G401.6 (cell line): ENCODE results near the gene HIGD2A.
"Not testable (repeated sequence)": the region's sequence is repeated elsewhere in the genome, so short reads cannot be mapped to it uniquely, and the experiment has no call there.

ENCODE experiments used
- FAIRE-seq: peaks from 2 replicates; lab custom pipeline; 2012; peaks lifted over from hg19 to GRCh38; lab: Jason Lieb, UNC

The HIGD2A gene

DNA sequence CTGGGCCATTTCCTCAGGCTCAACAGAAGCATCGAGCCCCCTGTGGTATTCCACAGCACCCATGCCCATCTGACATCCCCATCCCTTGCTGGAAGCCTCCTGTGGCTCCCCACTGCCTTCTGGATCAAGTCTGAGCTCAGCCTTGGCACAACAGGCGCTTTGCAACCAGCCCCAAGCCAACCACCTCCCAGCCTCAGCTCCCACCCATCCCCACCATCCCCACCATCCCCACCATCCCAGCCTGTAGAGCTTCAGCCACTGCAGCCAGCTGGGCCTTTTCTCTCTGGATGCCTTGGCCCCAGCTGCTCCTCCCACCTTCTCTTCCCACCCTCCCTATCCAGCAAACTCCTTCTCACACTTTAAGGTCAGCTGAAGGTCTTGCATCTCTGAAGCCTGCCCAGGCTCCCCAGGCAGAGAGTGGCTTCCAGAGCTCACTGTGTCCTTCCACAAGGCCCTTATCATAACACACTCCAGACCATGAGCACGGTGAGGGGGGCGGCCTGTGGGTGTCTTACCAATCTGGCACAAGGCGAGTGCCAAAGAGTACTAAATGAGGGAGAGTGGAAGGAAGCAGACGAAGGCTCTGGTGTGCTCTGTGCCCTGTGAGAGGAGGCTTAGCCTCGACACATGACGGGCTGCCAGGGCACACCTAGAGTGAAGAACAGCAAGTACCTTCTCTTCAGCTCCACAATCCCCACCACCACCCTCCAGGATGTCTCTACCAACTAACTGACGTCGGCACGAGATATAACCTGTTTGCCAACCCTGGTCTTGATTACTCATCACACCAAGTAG lies 6.5 kb downstream of the HIGD2A start:
- no peak for FAIRE-seq

DNA sequence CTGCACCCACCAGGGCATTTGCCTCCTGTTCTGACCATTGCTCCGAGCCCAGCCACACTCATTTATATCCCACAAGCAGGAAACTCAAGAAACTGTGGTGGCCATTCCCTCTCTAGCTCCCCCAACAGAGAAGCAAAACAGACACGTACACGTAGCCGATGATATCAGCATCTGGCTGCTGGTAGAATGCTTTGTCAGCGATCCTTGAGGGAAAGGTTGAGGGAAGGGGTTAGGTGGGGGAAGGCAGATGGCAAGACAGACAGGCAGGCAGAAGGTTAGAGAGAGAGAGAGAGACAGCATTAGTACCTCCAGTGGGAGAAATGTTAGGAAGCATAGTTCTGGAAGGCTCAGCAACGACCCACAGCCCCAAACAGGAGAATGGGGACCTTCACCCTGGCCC lies 7.8 kb downstream of the HIGD2A start:
- no peak for FAIRE-seq

DNA sequence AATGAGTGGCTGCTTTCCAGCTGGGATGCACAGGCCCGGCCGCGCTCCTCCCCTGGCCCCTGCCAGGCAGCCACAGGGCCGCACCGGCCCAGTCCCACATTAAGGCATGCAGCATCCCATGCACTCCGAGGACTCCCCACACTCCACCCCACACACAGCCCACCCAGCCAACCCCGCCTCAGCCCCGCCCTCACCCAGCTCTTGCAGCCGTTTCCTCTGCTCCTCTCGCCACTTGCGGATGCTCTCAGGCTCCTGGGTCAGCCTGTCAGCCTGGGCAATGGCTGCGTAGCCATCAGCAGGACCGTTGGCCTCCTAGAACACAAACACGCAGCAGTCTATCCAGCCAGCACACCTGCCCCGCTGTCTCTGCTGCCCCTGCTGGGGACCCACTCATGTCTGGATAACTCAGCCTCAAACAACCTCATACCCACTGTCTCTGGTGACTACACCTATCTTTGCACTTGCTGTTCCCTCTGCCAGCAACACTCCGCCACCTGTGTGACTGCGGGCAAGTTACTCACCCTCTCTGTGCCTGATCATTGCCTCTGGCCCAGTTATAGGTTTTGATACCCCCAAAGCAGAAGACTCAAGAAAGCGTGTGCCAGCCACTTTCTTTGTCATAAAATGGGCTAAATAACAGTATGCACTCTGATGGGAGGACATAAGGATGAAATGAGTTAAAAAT lies 9.3 kb downstream of the HIGD2A start:
- FAIRE-seq, result no peak

DNA sequence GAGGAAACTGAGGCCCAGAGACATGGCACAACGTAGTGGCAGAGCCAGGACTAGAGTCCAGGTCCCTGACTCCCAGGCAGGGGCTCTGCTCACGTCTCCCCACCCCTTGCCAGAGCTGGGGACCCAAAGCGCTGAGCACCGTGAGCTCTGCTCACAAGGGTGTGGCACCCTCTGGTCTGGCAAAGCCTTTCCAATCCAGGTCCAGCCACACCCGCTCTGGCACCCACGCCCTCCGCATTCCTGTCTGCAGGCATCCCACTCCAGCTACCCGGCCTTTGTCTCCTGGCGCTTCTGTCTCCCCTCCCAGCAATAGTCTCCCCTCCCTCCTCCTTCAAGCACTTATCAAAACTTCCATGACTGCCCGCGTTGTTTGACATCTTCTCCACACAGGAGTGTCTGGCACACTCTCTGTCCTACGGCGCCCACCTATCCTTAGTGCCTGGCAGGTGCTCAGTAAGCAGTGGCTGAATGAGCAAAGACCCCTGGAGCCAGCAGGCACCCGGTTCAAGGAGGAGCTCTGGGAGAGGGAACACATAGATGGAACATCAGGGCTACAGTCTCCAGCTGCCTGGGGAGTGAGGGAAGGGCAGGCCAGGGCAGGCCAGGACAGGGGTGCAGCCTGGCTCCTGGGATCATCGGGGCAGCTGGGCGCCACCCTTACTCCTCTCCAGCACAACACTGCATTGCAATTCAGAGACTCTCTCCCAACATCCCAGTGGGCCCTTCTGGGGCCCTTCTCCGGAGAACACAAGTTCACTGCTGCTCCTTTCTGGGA lies 12.0 kb downstream of the HIGD2A start:
- FAIRE-seq, result no peak

DNA sequence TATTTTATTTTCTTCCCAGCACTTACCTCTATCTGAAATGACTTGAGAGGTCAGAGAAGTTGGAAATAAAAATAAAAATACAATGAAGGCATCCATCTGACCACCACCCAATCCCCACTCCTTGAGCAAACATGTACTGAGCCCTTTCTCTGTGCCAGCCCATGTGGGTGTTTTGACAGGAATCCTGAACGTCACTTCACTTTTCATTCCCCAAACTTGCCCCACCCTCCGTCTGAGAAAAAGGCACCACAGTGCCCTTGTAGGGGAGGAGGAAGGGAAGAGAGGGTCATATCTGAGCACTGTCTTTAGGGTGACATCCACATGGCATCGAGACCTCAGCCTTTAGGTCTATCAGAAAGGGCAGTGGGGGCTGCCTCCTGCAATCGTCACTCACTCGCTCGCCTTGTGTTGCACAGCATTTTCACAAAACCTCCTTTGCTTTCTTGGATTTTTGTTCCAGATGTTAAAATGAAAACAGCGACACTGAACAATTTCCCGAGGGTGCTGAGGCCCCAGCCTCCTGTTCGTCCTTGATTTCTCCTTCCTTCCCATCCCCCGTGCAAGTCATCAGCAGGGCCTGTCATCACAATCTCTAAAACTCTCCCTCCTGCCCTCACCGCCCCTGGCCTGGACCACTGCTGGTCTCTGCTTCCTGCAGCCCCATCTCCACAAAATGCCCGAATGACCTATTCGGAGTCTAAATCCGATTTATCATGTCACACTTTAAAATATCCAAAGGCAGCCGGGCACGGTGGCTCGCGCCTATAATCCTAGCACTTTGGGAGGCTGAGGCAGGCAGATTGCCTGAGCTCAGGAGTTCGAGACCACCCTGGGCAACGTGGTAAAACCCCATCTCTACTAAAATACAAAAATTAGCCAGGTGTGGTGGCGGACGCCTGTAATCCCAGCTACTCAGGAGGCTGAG lies 13.0 kb downstream of the HIGD2A start:
- FAIRE-seq, result no peak

DNA sequence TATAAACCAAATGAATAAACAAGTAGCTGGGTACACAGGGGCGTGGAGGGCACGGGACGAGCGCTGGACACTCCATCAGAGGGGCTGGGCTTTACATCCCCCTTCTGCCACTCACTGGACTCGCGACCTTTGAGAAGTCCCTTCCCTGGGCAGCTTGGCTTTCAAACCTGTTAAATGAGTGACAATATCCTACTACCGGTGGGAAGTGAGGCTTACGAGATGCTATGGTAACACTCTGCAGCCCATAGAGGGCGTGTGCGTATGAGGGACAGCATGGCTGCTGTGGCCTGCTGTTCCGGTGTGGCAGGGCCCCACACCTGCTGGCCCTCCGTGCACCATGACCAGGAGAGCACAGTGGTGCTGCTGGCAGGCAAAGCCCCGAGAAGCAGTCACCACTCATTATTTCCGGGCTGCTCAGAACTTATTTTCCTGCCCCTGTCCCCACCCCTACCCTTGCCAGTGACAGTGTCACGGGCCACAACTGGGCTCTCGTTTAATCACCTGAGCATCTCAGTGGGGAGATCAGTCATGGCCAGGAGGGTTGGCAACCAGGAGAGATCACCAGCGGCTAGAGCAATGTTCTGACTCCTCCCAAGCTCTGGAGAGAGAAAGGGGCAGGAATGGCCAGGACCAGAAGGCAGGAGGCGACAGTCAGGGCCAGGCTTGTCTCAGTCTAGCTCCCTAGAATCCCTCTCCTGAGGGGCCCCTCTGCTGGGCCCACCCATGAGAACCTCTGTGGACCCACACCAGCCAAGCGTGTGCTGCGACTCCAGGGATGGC lies 17.3 kb downstream of the HIGD2A start:
- FAIRE-seq, result no peak

DNA sequence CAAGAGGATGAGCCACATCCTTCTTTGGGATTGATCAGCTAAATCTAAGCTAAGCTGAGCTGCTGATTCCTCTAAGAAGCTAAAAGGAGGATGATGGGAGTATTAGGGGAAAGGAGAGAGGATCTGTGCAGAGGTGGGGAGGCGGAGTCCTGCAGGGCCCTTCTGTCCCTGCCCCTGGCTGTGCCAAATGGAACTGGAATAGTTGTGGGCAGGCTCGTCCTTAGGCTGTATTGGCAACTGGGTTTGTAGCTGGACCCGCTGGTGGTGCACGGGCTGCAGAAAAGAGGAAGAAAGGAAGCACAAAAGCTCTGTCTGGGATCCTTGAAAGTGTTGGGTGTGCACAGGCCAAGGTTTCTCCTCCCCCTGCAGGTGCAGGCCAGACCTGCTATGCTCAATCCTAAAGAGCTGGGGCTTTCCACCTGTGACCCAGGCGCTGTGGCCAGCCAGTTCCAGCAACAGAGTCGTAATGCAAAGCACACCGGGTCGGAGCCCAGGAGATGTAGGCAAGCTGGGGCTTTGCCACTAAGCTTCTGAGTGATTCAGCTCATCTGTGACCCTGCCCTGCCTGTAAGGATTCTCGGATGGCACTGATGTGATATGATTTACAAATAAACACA lies 18.0 kb downstream of the HIGD2A start:
- no peak for FAIRE-seq

DNA sequence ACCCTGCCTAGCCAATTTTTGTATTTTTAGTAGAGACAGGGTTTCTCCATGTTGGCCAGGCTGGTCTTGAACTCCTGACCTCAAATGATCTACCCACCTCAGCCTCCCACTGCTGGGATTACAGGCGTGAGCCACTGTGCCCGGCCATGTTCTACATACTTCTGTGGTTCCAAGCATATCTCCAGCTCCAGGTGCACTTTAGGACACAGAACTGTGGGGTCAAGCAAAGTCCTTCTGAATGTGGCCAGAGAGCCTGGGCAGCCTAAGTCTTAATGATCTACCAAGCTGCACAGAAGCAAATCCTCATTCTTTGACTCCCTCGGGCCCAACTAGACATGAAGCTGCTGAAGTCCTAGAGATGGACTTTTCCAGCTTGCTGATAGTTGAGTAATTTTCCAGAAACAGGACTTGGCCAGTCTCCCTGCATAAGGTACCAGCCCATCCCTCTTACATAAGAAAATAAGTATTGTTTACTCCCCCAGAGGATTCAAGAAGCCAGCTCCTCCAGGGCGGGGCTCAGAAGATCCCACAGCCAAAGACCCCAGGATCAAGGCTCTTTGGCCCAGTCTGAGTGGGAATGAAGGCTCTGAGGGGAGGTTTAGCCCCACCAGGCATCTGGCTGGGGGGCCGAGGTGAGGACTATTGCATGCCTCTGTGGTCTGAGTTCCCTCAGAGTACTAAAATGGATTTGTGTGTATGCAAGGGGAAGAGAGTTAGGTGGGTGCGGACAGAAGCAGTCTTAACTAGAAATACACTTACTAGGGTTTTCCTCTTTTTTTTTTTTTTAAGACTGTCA lies 19.1 kb downstream of the HIGD2A start:
- FAIRE-seq, result no peak

DNA sequence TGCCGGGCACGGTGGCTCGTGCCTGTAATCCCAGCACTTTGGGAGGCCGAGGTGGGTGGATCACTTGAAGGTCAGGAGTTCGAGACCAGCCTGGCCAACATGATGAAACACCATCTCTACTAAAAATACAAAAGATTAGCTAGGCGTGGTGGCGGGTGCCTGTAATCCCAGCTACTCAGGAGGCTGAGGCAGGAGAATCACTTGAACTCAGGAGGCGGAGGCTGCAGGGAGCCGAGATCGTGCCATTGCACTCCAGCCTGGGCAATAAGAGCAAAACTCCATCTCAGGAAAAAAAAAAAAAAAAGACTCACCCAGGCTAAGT lies 19.7 kb downstream of the HIGD2A start:
- not testable (repeated sequence) for FAIRE-seq

DNA sequence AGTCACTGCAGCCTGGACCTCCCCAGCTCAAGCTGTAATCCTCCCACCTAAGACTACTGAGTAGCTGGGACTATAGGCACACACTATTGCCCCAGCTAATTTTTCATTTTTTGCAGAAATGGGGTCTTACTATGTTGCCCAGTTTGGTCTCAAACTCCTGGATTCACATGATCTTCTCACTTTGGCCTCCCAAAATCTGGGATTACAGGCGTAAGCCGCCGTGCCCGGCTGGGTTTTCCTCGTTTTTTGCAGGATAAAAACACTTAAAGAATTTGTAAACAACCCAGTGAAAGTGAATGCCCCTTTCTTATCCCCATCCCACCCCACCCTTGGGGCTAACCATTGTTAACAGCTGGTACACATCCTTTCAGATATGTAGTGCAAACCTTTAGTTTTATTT lies 20.0 kb downstream of the HIGD2A start:
- no peak for FAIRE-seq

DNA sequence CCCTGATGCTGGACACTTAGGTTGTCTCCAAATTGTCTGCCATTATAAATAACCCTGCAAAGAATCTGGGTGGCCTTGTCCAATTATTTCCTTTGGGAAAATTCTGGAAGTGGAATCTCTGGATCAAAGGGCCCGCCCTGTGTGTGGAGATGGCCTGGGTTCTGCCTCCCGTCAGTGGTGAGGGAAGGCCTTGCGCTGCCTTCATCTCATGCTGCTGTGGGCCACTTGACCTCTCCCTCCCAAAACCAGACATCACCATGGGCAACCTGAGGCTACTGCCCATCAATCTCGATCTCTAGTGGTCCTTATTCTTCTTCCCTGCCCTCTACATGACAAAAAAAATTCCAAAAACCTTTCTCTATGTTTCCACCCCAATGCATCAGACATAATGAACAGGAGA lies 21.2 kb downstream of the HIGD2A start:
- FAIRE-seq, result no peak

DNA sequence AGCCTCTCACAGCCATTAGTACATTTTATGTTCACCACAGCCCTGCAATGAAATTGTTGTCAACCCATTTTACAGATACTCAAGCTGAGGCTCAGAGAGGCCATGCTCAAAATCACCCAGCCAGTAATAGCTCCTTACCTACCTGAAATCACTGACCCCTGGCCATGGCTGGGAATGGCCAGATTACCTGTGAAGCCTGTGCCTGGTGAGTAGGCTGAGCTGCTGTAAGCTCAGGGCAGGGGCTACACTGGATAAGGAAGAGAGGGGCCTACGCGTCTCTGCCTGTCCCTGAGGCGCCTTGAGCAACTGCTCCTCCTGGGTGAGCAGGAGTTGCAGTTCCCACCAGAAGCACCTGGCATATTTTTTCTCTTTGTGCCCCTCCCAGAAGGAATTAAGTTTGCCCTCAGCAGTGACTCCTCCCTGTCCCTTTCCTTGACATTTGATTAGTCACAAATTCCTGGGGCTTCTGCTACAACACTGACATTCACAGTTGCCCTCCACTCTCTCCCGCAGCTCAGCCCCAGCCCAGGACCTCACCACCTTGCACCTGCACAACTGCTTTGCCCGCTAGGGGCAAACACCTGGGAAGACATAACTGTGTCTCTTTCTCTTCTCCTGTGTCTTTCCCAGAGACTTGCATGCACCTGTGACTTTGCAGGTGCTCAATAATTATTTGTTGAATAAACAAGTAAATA lies 22.1 kb downstream of the HIGD2A start:
- no peak for FAIRE-seq

DNA sequence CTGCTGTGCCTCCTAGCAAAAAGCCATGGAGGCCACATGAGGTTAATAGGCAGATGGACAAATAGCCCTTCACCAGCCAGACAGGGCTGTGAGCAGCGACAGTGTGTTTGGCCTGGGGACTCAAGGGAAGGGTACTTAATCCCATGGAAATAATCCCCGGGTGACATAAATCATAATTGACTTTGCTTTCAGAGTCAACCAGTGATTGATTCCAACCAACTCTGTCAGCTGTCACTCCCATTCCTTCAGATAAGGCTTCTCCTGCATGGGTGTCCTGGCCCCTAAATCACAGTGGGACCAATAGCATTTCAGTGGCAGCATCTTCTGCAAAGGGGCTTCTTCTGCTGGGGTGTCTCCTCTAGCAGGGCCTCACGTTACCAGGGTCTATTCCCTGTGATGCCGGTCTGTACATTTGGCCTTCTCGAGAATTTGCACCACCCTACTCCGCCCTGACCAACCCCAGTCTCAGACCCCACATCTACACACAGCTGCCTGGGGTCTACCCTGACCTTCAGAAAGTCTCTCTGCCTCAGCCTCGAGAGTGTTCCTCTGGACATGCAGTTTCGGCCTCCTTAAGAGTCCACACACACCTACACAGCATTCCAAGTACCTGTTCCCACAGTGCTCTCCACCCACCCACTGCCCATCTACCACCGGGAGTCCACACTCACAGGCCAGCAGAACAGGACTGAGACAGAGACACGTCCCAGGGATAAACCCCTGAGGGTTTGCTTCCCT lies 24.1 kb downstream of the HIGD2A start:
- no peak for FAIRE-seq

DNA sequence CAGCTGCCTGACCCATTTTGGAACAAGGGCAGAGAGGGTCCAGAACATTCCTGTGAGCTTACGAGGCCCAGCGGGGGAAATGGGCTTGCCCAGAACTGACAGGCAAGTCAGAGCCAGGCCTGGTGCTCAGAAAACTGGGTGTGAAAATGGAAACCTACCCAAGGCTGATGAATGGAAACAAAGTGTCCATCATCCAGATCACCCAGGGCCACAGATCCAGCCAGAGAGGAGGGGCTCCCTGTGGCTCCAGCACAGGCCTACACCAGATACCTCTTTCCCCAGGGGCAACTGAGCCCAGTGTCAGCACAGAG lies 24.7 kb downstream of the HIGD2A start:
- FAIRE-seq, result no peak

DNA sequence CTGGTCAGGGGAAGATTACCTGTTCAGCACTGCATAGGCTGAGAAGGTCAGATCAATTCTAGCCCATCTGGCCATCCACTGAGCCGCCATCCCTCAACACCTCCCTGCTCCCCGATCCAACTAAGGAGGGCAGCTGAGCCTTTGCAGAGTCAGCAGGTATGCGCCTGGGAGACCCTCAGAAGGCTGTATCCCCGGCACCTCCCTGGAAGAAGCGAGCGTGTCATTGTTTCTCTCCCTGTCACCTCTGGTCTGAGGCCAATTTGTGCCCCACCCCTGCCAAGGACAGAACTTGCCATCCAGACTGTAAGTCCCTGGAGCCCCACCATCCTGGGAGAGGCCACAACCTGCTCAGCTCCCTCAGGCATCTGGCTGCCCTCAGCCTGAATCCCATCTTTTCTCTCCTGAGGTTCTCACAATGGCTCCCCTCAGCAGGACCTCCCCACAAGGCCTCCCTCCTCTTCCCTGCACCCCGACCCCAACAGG lies 25.2 kb downstream of the HIGD2A start:
- no peak for FAIRE-seq

DNA sequence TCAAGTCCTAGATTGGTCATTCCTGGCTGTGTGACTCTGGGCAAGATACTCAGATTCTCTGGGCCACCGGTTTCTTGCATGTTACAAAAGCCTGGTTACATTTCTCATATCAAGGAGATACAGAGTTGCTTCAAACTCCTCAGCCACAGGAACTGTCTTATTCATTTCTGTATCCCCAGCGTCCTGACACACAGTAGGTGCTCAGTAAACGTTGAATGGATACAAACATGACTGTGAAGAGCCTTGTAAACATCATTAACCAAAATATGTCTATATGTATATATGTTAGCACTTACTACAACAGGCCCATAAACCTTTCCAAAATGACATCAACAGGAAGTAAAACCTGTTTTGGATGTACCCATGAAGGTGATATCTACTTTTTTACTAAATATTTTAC lies 26.2 kb downstream of the HIGD2A start:
- FAIRE-seq, result no peak

DNA sequence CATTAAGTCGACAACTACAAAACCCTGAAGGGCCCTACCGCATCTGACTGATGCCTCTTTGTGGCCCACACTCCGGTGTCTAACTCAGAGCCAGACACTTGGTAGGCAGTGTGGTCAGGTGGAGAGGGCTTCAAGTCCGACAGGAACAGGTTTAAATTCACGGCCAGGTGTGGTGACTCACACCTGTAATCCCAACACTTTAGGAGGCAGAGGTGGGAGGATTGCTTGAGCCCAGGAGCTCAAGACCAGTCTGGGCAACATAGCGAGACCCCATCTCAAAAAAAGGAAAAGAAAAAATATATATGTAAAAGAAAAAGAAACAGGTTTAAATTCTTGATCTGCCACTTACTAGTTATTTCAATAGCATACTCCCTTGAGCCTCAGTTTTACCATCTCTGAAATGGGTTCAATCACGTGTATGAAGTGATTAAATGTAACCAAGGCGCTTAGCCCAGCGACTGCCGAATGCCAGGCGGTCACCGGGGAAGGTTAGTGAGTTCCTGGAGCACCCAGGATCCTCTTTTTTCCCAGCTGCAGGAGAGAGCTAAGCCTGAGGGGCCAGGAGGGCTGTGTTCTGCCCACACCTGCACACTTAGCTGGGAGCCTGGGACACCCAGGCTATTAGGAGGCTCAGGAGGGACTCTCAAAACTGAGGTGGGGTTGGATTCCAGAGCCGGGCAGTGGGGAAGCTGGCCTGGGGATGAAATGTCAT lies 26.8 kb downstream of the HIGD2A start:
- FAIRE-seq, result no peak
